HFF-Myc (cell line): Measurements from ENCODE around the gene LENEP.

Experiments used
- DNase-seq: peaks from one replicate; pipeline ENCODE4 v3.0.0-alpha.2; 2011; ENCODE audit warnings: low read depth; ENCODE audit errors: extremely low read depth
- H3K4me3 ChIP-seq: replicated peaks from 2 replicates; pipeline ENCODE4 v1.5.1; 2011; ENCODE audit warnings: low read depth, mild to moderate bottlenecking, control low read depth, low read length
- TF ChIP-seq, protein P1 (sequence below): IDR thresholded peaks from 2 replicates; pipeline ENCODE4 v1.5.1; 2012; ENCODE audit warnings: mild to moderate bottlenecking, low read depth, low read length, control low read depth; ENCODE audit errors: missing control alignments

Gene LENEP

DNA sequence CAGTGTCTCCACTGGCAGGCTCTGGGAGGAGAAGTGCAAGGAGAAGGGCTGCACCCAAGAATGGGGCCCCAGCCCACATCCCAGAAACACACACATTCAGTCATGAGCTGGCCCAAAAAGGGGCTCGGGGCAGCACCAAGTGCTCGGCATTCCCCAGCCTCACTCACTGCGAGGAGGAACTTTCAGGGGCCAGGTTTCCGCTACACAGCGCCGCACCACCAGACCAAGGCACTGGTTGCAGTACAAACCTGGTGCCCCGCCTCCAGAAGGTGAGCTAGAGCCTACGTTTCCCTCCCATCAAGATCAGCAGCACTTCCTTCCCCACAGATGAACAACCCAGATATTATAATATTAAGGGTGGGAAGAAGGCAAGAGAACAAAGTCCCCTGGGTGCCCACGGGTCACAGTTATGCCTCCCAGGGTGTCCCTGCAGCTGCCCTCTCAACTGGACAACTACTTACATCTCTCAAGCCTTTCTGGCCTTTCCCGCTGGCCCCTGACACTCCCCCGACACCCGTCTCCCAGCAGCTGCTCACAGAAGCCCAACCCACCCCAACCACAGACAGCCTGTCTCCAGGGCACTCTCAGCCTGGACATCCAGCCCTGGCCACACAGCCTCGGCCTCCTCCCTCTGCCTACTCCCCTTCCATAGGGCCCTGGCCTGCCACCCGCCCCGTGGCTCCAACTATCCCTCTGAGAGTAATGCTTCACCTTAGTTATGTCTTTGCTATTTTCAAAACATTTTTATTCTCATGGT is 41.3 kb upstream of the LENEP start:
- TF ChIP-seq, protein P1, sequence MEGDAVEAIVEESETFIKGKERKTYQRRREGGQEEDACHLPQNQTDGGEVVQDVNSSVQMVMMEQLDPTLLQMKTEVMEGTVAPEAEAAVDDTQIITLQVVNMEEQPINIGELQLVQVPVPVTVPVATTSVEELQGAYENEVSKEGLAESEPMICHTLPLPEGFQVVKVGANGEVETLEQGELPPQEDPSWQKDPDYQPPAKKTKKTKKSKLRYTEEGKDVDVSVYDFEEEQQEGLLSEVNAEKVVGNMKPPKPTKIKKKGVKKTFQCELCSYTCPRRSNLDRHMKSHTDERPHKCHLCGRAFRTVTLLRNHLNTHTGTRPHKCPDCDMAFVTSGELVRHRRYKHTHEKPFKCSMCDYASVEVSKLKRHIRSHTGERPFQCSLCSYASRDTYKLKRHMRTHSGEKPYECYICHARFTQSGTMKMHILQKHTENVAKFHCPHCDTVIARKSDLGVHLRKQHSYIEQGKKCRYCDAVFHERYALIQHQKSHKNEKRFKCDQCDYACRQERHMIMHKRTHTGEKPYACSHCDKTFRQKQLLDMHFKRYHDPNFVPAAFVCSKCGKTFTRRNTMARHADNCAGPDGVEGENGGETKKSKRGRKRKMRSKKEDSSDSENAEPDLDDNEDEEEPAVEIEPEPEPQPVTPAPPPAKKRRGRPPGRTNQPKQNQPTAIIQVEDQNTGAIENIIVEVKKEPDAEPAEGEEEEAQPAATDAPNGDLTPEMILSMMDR = no peak
- no peak overlapping the region for H3K4me3 ChIP-seq
- DNase-seq = no peak

DNA sequence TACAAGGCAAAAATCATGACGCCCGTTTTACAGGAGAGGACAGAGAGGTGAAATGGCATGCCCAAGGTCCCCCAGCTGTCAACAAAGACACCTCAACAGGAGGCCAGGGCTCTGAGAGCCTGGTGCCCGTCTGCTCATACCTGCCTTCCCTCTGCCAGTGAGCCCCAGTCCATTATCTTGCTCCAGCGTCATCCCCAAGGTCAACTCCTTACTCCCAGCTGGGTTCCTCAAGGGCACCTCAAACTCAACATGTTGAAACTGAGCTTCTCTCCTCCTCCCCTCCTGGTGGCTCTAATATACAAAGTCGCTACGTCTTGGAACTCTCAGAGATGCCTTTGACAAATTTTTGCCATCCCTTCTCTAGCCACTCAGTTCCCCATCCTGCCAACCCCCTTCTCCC is 40.7 kb upstream of the LENEP start:
- DNase-seq = no peak
- no peak overlapping the region for H3K4me3 ChIP-seq
- TF ChIP-seq, protein P1 = no peak

DNA sequence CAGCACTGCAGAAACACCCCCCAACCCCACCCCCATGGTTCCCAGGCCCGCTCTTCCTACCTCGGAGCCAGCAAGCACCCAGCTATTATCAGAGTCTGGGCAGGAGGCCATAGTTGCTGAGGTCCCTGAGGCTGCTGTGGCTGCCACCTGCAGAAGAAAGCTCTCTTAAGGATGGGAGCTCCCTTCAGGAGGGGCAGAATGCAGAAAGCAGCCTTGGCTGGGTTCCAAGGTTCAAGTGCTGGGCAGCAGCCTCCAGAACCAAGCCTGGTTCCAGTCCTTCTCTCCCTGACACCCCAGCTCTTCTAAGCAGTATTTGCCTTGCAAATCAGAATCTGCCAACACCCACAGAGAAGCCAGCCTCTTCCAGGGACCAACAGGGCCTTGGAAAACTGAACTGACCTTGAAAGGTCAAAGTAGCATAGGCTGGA is 39.8 kb upstream of the LENEP start:
- no peak for DNase-seq
- TF ChIP-seq, protein P1 = no peak
- H3K4me3 ChIP-seq = no peak overlapping the region

DNA sequence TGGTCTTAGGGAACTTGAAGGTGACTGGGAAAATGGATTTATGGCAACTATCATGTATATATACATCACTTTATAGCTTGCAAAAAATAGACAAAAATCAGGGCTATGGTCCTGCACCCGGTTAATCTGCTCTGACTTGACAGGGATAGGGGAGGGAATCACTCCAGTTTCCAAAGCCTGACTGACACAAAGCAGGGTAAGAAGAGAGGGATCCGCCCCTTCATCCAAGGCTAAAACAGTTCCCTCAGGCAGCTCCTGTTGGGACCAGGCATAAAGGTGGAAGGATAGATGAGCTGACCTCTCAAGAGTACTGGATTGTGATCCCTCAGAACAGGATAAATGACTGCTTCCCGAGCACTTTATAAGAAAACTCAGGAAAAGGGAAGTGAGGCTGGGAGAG is 38.8 kb upstream of the LENEP start:
- H3K4me3 ChIP-seq = no peak overlapping the region; the same call in 1 of the 2 replicates
- TF ChIP-seq, protein P1 = no peak
- no peak for DNase-seq

DNA sequence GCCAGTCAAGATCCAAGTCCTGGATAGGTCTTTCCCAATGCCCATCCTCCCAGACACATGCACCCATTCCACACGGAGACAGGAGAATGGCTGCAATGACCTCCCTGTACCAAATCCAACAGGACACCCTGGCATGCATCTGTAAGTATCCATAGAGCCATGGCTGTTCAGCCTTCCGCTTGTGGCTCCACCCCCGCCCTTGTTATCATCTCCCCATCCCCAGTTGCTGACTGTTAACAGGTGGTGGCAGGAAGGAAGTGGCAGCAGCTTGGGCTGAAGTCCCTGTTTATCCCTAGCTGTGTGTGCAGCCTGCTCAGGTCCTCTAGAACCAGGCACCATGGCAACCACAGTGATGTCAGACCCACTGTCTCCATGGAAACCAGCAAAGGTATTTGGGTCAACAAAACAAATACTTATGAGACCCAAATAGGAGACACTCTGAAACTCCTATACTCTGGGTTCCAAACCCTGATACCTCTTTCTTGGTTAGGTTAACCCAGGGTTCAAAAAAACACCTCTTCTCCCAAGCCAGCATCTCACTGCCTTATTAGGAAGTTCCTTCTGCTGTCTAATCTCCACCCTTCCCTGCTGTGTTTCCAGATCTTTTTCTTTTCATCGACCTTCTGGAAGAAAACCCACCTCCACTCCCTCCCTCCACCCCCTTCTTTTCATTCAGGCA is 38.2 kb upstream of the LENEP start:
- no peak for DNase-seq
- peak overlapping the region; percentile 54 for H3K4me3 ChIP-seq
- TF ChIP-seq, protein P1 = no peak

DNA sequence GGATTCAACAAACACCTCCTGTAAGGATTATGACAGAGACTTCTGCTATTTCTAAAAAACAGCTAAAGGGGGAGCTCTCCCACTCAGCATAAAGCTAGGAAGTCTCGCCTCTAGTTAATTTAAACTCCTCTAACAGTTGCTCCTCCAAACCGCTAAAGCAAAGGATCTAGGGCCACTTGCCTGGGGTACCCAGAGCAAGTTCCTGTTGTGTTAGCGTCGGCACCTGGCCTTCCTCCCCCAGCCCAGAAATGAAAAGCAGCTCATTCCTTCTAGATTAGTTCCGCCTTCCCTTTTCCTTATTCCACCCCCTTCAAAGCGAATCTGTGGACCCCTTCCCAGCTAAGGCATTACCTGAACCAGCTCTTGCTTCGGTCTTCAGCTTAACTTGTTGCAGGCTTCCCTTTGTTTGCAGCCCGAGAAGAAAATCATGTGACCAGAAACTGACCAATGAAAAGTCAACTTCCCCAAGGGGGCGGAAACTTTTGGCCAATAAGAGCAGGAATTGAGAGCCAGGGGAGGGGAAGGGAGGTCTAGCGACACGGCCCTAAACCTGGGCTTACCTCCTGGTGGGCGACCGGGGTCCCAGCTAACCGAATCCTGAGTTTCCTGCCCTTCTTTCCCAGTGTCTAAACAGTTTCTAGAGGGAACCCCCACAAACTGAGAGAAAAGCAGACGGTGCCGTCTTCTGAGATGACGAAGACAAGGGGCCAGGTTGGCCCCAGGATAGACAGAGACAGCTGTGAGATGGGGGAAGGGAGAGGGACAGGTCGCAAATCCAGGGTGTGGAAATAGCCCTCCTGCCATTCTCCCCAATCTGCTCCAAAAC is 37.5 kb upstream of the LENEP start, which contains the start of gene PBXIP1:
PBXIP1 (minus strand) TSS at position 382 of the 826 bp plus-strand sequence. CDS start 2,378 bp downstream, outside the sequence.
- H3K4me3 ChIP-seq = peak within 1 kb of the TSS; percentile 54
- peak; percentile 83 for DNase-seq
- TF ChIP-seq, protein P1 = peak; percentile 27
